ENCODE measurements around the gene KLF13. TPM values are rescaled to one million over a fixed set of nuclear protein-coding genes. Genes with fewer than 3 reads are reported as not detected.

The KLF13 gene
- total and polyA plus RNA-seq, 2 experiments from 2014 or later: 23.5 to 28.6 TPM

DNA sequence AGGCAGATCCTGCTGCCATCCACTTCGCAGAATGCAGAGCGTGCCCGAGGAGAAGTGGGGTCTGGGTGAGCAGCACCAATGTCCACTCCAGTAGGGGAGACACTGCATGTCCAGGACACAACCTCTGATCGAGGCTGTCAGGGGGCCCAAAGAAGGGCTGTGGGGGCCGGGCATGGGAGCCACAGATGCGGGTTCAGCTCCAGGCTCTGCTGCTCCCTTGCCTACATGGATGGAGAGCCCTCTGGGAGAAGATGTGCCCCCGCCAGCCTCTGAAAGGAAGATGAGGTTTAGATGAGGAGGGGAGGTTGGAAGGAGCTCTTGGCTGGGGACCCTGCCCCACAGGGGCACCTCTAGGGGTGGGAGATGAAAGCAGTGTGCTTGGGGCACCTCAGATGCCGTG lies 75.4 kb downstream of the KLF13 start:
- Histone ChIP-seq H3F3A (replicated peaks; ENCODE audit: low read depth) (no peaks in the 10 kb centered on the region), H2AFZ (no peak overlapping the region), H4K20me1 (replicated peaks; ENCODE audit: insufficient read depth) (no peaks in the 10 kb centered on the region), H3K36me3 (ENCODE audit: insufficient read depth) (no peaks in the 10 kb centered on the region), H3K9me2 (ENCODE audit: insufficient read depth) (no peaks in the 10 kb centered on the region), H3K27ac (ENCODE audit: low read depth) (no peak overlapping the region), H3K4me2 (no peak overlapping the region), H3K27me3 (ENCODE audit: insufficient read depth) (no peaks in the 10 kb centered on the region), H3K79me2 (replicated peaks; ENCODE audit: insufficient read depth) (no peaks in the 10 kb centered on the region), H3K4me3 (no peak overlapping the region), H3K4me1 (ENCODE audit: insufficient read depth) (peaks cover 11% of the 10 kb centered on the region; the same call in 1 of the 2 replicates)
- ATAC-seq (no peak), DNase-seq (ENCODE audit: low spot score) (no peak)
- TF ChIP-seq NANOG (IDR thresholded peaks at IDR 0.05; ENCODE audit: borderline replicate concordance) (no peak), EZH2 (IDR thresholded peaks at IDR 0.05; ENCODE audit: low read depth, unreplicated experiment) (no peak), ZNF114 (CRISPR knock-in tag; IDR thresholded peaks at IDR 0.05) (no peak)
- TF ChIP-seq, protein P1, sequence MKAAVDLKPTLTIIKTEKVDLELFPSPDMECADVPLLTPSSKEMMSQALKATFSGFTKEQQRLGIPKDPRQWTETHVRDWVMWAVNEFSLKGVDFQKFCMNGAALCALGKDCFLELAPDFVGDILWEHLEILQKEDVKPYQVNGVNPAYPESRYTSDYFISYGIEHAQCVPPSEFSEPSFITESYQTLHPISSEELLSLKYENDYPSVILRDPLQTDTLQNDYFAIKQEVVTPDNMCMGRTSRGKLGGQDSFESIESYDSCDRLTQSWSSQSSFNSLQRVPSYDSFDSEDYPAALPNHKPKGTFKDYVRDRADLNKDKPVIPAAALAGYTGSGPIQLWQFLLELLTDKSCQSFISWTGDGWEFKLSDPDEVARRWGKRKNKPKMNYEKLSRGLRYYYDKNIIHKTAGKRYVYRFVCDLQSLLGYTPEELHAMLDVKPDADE (IDR thresholded peaks at IDR 0.05): no peak
- TF ChIP-seq, protein P2, sequence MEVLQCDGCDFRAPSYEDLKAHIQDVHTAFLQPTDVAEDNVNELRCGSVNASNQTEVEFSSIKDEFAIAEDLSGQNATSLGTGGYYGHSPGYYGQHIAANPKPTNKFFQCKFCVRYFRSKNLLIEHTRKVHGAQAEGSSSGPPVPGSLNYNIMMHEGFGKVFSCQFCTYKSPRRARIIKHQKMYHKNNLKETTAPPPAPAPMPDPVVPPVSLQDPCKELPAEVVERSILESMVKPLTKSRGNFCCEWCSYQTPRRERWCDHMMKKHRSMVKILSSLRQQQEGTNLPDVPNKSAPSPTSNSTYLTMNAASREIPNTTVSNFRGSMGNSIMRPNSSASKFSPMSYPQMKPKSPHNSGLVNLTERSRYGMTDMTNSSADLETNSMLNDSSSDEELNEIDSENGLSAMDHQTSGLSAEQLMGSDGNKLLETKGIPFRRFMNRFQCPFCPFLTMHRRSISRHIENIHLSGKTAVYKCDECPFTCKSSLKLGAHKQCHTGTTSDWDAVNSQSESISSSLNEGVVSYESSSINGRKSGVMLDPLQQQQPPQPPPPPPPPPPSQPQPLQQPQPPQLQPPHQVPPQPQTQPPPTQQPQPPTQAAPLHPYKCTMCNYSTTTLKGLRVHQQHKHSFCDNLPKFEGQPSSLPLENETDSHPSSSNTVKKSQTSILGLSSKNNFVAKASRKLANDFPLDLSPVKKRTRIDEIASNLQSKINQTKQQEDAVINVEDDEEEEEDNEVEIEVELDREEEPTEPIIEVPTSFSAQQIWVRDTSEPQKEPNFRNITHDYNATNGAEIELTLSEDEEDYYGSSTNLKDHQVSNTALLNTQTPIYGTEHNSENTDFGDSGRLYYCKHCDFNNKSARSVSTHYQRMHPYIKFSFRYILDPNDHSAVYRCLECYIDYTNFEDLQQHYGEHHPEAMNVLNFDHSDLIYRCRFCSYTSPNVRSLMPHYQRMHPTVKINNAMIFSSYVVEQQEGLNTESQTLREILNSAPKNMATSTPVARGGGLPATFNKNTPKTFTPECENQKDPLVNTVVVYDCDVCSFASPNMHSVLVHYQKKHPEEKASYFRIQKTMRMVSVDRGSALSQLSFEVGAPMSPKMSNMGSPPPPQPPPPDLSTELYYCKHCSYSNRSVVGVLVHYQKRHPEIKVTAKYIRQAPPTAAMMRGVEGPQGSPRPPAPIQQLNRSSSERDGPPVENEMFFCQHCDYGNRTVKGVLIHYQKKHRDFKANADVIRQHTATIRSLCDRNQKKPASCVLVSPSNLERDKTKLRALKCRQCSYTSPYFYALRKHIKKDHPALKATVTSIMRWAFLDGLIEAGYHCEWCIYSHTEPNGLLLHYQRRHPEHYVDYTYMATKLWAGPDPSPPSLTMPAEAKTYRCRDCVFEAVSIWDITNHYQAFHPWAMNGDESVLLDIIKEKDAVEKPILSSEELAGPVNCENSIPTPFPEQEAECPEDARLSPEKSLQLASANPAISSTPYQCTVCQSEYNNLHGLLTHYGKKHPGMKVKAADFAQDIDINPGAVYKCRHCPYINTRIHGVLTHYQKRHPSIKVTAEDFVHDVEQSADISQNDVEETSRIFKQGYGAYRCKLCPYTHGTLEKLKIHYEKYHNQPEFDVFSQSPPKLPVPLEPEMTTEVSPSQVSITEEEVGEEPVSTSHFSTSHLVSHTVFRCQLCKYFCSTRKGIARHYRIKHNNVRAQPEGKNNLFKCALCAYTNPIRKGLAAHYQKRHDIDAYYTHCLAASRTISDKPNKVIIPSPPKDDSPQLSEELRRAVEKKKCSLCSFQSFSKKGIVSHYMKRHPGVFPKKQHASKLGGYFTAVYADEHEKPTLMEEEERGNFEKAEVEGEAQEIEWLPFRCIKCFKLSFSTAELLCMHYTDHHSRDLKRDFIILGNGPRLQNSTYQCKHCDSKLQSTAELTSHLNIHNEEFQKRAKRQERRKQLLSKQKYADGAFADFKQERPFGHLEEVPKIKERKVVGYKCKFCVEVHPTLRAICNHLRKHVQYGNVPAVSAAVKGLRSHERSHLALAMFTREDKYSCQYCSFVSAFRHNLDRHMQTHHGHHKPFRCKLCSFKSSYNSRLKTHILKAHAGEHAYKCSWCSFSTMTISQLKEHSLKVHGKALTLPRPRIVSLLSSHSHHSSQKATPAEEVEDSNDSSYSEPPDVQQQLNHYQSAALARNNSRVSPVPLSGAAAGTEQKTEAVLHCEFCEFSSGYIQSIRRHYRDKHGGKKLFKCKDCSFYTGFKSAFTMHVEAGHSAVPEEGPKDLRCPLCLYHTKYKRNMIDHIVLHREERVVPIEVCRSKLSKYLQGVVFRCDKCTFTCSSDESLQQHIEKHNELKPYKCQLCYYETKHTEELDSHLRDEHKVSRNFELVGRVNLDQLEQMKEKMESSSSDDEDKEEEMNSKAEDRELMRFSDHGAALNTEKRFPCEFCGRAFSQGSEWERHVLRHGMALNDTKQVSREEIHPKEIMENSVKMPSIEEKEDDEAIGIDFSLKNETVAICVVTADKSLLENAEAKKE (CRISPR knock-in tag; IDR thresholded peaks at IDR 0.05): no peak
- H3K27ac Mint-ChIP-seq: no peak overlapping the region
- H3K27me3 Mint-ChIP-seq (ENCODE audit: insufficient read depth, low read depth, poor library complexity): peaks cover 13% of the 10 kb centered on the region
- peaks cover 3% of the 10 kb centered on the region; the same call in 1 of the 3 replicates for H3K36me3 Mint-ChIP-seq (ENCODE audit: low read depth)
- peaks cover 13% of the 10 kb centered on the region for H3K4me1 Mint-ChIP-seq
- no peak overlapping the region for H3K4me3 Mint-ChIP-seq
- 0 out of 3 replicates have a peak, but pooled peaks cover 4% of the 10 kb centered on the region for H3K9me3 Mint-ChIP-seq
